Measurements from ENCODE around the gene PRKACG. TPM values are rescaled to one million over a fixed set of nuclear protein-coding genes. Genes with fewer than 3 reads are reported as not detected.

PRKACG gene
- total and polyA plus RNA-seq, 2 experiments from 2014 or later, result not detected

GRCh38 chr9:69030851-69031645 is 17.1 kb upstream of the PRKACG start:
- WGBS, 2 experiments (ENCODE audit: low coverage in 1 of 2, low lambda C conversion rate in 2 of 2, missing lambda C conversion rate in 2 of 2), result 82 to 94% methylated on average over 1 of the region's 1 CpG

GRCh38 chr9:69029535-69029934 is 15.6 kb upstream of the PRKACG start:
- H4K20me1 ChIP-seq (ENCODE audit: insufficient read depth), result no peaks in the 10 kb centered on the region
- no peaks in the 10 kb centered on the region for H3F3A ChIP-seq (ENCODE audit: insufficient read depth)
- H3K9ac ChIP-seq, result no peak overlapping the region
- no peaks in the 10 kb centered on the region for H3K36me3 ChIP-seq (ENCODE audit: low read depth)
- in situ Hi-C loops (cut with MboI), result no loop called here
- no peak overlapping the region for H3K27ac ChIP-seq
- H3K9me2 ChIP-seq (ENCODE audit: insufficient read depth), result no peaks in the 10 kb centered on the region
- H3K9me3 ChIP-seq (ENCODE audit: low read depth), result no peaks in the 10 kb centered on the region
- no peak overlapping the region for H3K4me3 ChIP-seq
- H3K4me2 ChIP-seq (ENCODE audit: unreplicated experiment), result no peak overlapping the region
- no peak for DNase-seq
- no peaks in the 10 kb centered on the region; the same call in 1 of the 2 replicates for H3K4me1 ChIP-seq (ENCODE audit: insufficient read depth)
- H2AFZ ChIP-seq, result no peak overlapping the region
- H3K27me3 ChIP-seq (replicated peaks; ENCODE audit: insufficient read depth), result no peaks in the 10 kb centered on the region; the same call in 1 of the 2 replicates
- no peak for TF ChIP-seq EZH2 (IDR thresholded peaks at IDR 0.05; ENCODE audit: insufficient read depth, poor library complexity, severe bottlenecking)
- no peaks in the 10 kb centered on the region for H3K79me2 ChIP-seq (ENCODE audit: insufficient read depth)

More at GRCh38 chr9:69030851-69031645, 17.1 kb upstream of the PRKACG start:
- no peaks in the 10 kb centered on the region; the same call in 1 of the 2 replicates for H3K4me1 ChIP-seq (ENCODE audit: insufficient read depth)
- no peak overlapping the region for H2AFZ ChIP-seq
- no peak overlapping the region for H3K4me2 ChIP-seq (ENCODE audit: unreplicated experiment)
- H3K27me3 ChIP-seq (replicated peaks; ENCODE audit: insufficient read depth), result no peaks in the 10 kb centered on the region
- 0 out of 2 replicates have a peak, but pooled peaks cover under 1% of the 10 kb centered on the region for H3K79me2 ChIP-seq (ENCODE audit: insufficient read depth)
- no peak overlapping the region for H3K27ac ChIP-seq
- DNase-seq, result peak; percentile 58
- H3F3A ChIP-seq (ENCODE audit: insufficient read depth), result no peaks in the 10 kb centered on the region
- H3K9me2 ChIP-seq (ENCODE audit: insufficient read depth), result no peaks in the 10 kb centered on the region
- in situ Hi-C loops (cut with MboI), result no loop called here
- no peak overlapping the region for H3K9ac ChIP-seq
- no peak overlapping the region for H3K4me3 ChIP-seq
- H4K20me1 ChIP-seq (ENCODE audit: insufficient read depth), result no peaks in the 10 kb centered on the region
- H3K9me3 ChIP-seq (ENCODE audit: low read depth), result no peaks in the 10 kb centered on the region
- H3K36me3 ChIP-seq (ENCODE audit: low read depth), result no peaks in the 10 kb centered on the region
- TF ChIP-seq EZH2 (IDR thresholded peaks at IDR 0.05; ENCODE audit: insufficient read depth, poor library complexity, severe bottlenecking), result no peak
- no peak for TF ChIP-seq EZH2phosphoT487 (IDR thresholded peaks at IDR 0.05; ENCODE audit: insufficient read depth, low read depth)

GRCh38 chr9:69028754-69029153 is 14.8 kb upstream of the PRKACG start:
- Histone ChIP-seq H3F3A (ENCODE audit: insufficient read depth) (no peaks in the 10 kb centered on the region), H3K4me3 (no peak overlapping the region), H3K27me3 (replicated peaks; ENCODE audit: insufficient read depth) (no peaks in the 10 kb centered on the region; the same call in 1 of the 2 replicates), H3K9me2 (ENCODE audit: insufficient read depth) (no peaks in the 10 kb centered on the region), H3K36me3 (ENCODE audit: low read depth) (no peaks in the 10 kb centered on the region), H3K9me3 (ENCODE audit: low read depth) (no peaks in the 10 kb centered on the region), H3K9ac (no peak overlapping the region), H3K4me2 (ENCODE audit: unreplicated experiment) (no peak overlapping the region), H2AFZ (no peak overlapping the region), H3K27ac (no peak overlapping the region), H4K20me1 (ENCODE audit: insufficient read depth) (no peaks in the 10 kb centered on the region), H3K4me1 (ENCODE audit: insufficient read depth) (no peaks in the 10 kb centered on the region; the same call in 1 of the 2 replicates), H3K79me2 (ENCODE audit: insufficient read depth) (no peaks in the 10 kb centered on the region)
- no peak for DNase-seq
- 83 to 86% methylated on average over 2 of the region's 2 CpGs for WGBS, 2 experiments (ENCODE audit: low coverage in 1 of 2, low lambda C conversion rate in 2 of 2, missing lambda C conversion rate in 2 of 2)
- in situ Hi-C loops (cut with MboI), result no loop called here
- TF ChIP-seq EZH2phosphoT487 (IDR thresholded peaks at IDR 0.05; ENCODE audit: insufficient read depth, low read depth) (no peak), EZH2 (IDR thresholded peaks at IDR 0.05; ENCODE audit: insufficient read depth, poor library complexity, severe bottlenecking) (no peak)

GRCh38 chr9:69027355-69028097 is 13.6 kb upstream of the PRKACG start:
- Histone ChIP-seq H3K4me2 (ENCODE audit: unreplicated experiment) (no peak overlapping the region), H3K27ac (no peak overlapping the region), H3K4me3 (no peak overlapping the region), H3K9ac (no peak overlapping the region), H3F3A (ENCODE audit: insufficient read depth) (no peaks in the 10 kb centered on the region), H4K20me1 (ENCODE audit: insufficient read depth) (no peaks in the 10 kb centered on the region), H3K36me3 (ENCODE audit: low read depth) (no peaks in the 10 kb centered on the region), H3K9me2 (ENCODE audit: insufficient read depth) (no peaks in the 10 kb centered on the region), H2AFZ (no peak overlapping the region), H3K9me3 (ENCODE audit: low read depth) (no peaks in the 10 kb centered on the region), H3K27me3 (replicated peaks; ENCODE audit: insufficient read depth) (peaks cover 9% of the 10 kb centered on the region), H3K4me1 (ENCODE audit: insufficient read depth) (no peaks in the 10 kb centered on the region; the same call in 1 of the 2 replicates), H3K79me2 (ENCODE audit: insufficient read depth) (no peaks in the 10 kb centered on the region)
- 49 to 59% methylated on average over 5 of the region's 5 CpGs for WGBS, 2 experiments (ENCODE audit: low coverage in 1 of 2, low lambda C conversion rate in 2 of 2, missing lambda C conversion rate in 2 of 2)
- TF ChIP-seq EZH2phosphoT487 (IDR thresholded peaks at IDR 0.05; ENCODE audit: insufficient read depth, low read depth), result no peak
- in situ Hi-C loops (cut with MboI), result no loop called here
- peak; percentile 58 for DNase-seq
